Measurements from ENCODE around the gene TNS3. TPM values are rescaled to one million over a fixed set of nuclear protein-coding genes. Genes with fewer than 3 reads are reported as not detected.

The TNS3 gene
- polyA plus RNA-seq, 1 of the 3 experiments (the other 2 are of a cell fraction): 72.3 TPM

DNA sequence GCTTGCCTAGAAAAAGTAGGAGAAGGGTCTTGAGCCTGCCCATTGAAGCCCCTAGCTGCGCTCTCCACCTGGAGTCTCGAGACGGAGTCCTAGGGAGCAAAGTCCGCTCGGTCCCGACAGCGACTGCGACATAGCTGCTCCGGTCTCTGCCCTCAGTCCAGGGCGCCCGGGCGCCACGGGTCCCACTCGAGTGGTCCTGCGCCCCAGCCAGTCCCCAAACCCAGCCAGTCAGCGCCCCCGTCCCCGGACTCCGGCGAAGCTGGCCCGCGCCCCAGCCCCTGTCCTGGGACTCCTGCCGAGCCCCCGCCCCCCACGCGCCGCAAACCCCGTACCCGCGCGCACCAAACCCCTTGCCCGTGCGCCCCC, 490 bp downstream of the TNS3 start:
- CTCF ChIA-PET: interaction anchor here (0.7 to 1.0 kb wide), 3 partner anchors 10 to 47 kb away, joined by 3 to 4 read pairs (median 4); no protein-coding TSS in a partner anchor
- Histone ChIP-seq H4K20me1 (ENCODE audit: insufficient read depth) (no peaks in the 10 kb centered on the region), H3K9ac (peak overlapping the region; percentile 98), H3K36me3 (replicated peaks in 1 of 2; ENCODE audit: control insufficient read depth in 1 of 2, insufficient read depth in 2 of 2, low read length in 1 of 2) (peaks cover 10 to 21% of the 10 kb centered on the region in 2 experiments), H3K79me2 (ENCODE audit: insufficient read depth) (peaks cover 54% of the 10 kb centered on the region), H3K27me3 (ENCODE audit: insufficient read depth) (no peaks in the 10 kb centered on the region), H3K27ac (ENCODE audit: low read depth in 2 of 2, low read length in 1 of 2) (peak overlapping the region; percentile 66 to 77), H3K9me3 (no peaks in the 10 kb centered on the region), H3K4me1 (ENCODE audit: control insufficient read depth in 1 of 2, insufficient read depth in 2 of 2, low read depth in 1 of 2, low read length in 1 of 2) (peaks cover 6 to 21% of the 10 kb centered on the region in 2 experiments; a peak in 3 of 4 replicates), H2AFZ (ENCODE audit: low read depth) (peak overlapping the region; percentile 85; the same call in 1 of the 2 replicates), H3K9me2 (no peaks in the 10 kb centered on the region), H3K4me2 (peak overlapping the region; percentile 91), H3K4me3 (ENCODE audit: low read depth in 2 of 2, low read length in 1 of 2) (peak overlapping the region; percentile 78 to 88), H3F3A (replicated peaks; ENCODE audit: insufficient read depth) (peaks cover 3% of the 10 kb centered on the region)
- 5% methylated on average over 11 of the region's 33 CpGs for WGBS (ENCODE audit: low lambda C conversion rate)
- DNase-seq: peak; percentile 59
- POLR2A ChIA-PET: no interaction called here
- TF ChIP-seq YY1 (IDR thresholded peaks at IDR 0.05; ENCODE audit: low read depth): no peak
- no peak for TF ChIP-seq GABPA (IDR thresholded peaks at IDR 0.05; ENCODE audit: low read depth)
- TF ChIP-seq TCF12 (IDR thresholded peaks at IDR 0.05): no peak
- no peak for TF ChIP-seq JUND (IDR thresholded peaks at IDR 0.05)
- TF ChIP-seq TEAD4 (IDR thresholded peaks at IDR 0.05; ENCODE audit: borderline replicate concordance, insufficient read depth): no peak
- TF ChIP-seq IRF3 (IDR thresholded peaks at IDR 0.05; ENCODE audit: low read depth, low read length): no peak
- no peak for TF ChIP-seq EZH2phosphoT487 (IDR thresholded peaks at IDR 0.05; ENCODE audit: borderline replicate concordance, low read depth)
- TF ChIP-seq, protein P1, sequence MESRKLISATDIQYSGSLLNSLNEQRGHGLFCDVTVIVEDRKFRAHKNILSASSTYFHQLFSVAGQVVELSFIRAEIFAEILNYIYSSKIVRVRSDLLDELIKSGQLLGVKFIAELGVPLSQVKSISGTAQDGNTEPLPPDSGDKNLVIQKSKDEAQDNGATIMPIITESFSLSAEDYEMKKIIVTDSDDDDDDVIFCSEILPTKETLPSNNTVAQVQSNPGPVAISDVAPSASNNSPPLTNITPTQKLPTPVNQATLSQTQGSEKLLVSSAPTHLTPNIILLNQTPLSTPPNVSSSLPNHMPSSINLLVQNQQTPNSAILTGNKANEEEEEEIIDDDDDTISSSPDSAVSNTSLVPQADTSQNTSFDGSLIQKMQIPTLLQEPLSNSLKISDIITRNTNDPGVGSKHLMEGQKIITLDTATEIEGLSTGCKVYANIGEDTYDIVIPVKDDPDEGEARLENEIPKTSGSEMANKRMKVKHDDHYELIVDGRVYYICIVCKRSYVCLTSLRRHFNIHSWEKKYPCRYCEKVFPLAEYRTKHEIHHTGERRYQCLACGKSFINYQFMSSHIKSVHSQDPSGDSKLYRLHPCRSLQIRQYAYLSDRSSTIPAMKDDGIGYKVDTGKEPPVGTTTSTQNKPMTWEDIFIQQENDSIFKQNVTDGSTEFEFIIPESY (IDR thresholded peaks at IDR 0.05; ENCODE audit: borderline replicate concordance, low read depth): no peak
- TF ChIP-seq REST (IDR thresholded peaks at IDR 0.05; ENCODE audit: low read depth, low read length): no peak
- no peak for TF ChIP-seq USF2 (IDR thresholded peaks at IDR 0.05; ENCODE audit: borderline replicate concordance, low read depth, low read length)
- no peak for TF ChIP-seq MXI1 (IDR thresholded peaks at IDR 0.05; ENCODE audit: low read depth, low read length)
- no peak for TF ChIP-seq RCOR1 (IDR thresholded peaks at IDR 0.05; ENCODE audit: low read length)
- TF ChIP-seq ELF1 (IDR thresholded peaks at IDR 0.05): no peak

All from SK-N-SH (cell line).